AG04450 (cell line): ENCODE results near the gene MISP. TPM values are rescaled to one million over a fixed set of nuclear protein-coding genes. Genes with fewer than 3 reads are reported as not detected.

Source experiments
- CTCF ChIA-PET: fragments of 300-600, 350-600 bp; formaldehyde crosslinking; extraction: SDS; loops from one replicate; lab custom pipeline; 2022; ENCODE audit warnings: antibody characterized with exemption, inconsistent platforms; lab: Charles Lee
- POLR2A ChIA-PET: fragments of 350-600 bp; formaldehyde crosslinking; extraction: SDS; loops from one replicate; lab custom pipeline; 2021; ENCODE audit warnings: antibody characterized with exemption, inconsistent platforms; lab: Yijun Ruan, JAX
- DNase-seq: peaks from one replicate; pipeline ENCODE4 v3.0.0-alpha.2; 2011; ENCODE audit warnings: low read depth, low spot score
- H3K27ac ChIP-seq: one replicate; pipeline ENCODE4 v1.5.1; 2012; ENCODE audit warnings: low read depth, low read length, control low read depth
- H3K27me3 ChIP-seq: one replicate; pipeline ENCODE4 v1.6.0; 2012; ENCODE audit warnings: low read length; ENCODE audit not compliant: control insufficient read depth, insufficient read depth
- H3K4me3 ChIP-seq: 2 replicates; pipeline ENCODE4 v1.5.1; 2011; ENCODE audit warnings: mild to moderate bottlenecking, low read depth, low read length, control low read depth
- H3K9me3 ChIP-seq: 2 replicates; pipeline ENCODE4 v1.5.1; 2012; ENCODE audit warnings: low read length; ENCODE audit not compliant: control insufficient read depth, insufficient read depth
- polyA plus RNA-seq: library from polyadenylated mRNA; depleted of rRNA; stranded (reverse); fragments of >200 nt; gene quantifications from 2 replicates; pipeline ENCODE4 v1.2.3, GENCODE V29; 2011
- TF ChIP-seq, protein P1 (sequence below): IDR thresholded peaks from 2 replicates; pipeline ENCODE4 v1.5.1; 2011; ENCODE audit warnings: low read depth, low read length, control low read depth, inconsistent platforms

Gene MISP
- polyA plus RNA-seq, 1 experiment: 0.09 TPM

- Histone ChIP-seq H3K27me3 (no peaks in the 10 kb centered on the region), H3K4me3 (no peak overlapping the region), H3K27ac (no peak overlapping the region), H3K9me3 (peaks cover 28% of the 10 kb centered on the region; the same call in 1 of the 2 replicates)
- POLR2A ChIA-PET: no interaction called here
- TF ChIP-seq, protein P1, sequence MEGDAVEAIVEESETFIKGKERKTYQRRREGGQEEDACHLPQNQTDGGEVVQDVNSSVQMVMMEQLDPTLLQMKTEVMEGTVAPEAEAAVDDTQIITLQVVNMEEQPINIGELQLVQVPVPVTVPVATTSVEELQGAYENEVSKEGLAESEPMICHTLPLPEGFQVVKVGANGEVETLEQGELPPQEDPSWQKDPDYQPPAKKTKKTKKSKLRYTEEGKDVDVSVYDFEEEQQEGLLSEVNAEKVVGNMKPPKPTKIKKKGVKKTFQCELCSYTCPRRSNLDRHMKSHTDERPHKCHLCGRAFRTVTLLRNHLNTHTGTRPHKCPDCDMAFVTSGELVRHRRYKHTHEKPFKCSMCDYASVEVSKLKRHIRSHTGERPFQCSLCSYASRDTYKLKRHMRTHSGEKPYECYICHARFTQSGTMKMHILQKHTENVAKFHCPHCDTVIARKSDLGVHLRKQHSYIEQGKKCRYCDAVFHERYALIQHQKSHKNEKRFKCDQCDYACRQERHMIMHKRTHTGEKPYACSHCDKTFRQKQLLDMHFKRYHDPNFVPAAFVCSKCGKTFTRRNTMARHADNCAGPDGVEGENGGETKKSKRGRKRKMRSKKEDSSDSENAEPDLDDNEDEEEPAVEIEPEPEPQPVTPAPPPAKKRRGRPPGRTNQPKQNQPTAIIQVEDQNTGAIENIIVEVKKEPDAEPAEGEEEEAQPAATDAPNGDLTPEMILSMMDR: no peak
- DNase-seq: no peak
- CTCF ChIA-PET: no interaction called here
Observed at GRCh38 chr19:810077-810855, 59.4 kb downstream of the MISP start.

GRCh38 chr19:810883-811489, 60.1 kb downstream of the MISP start:
- no peaks in the 10 kb centered on the region for H3K27me3 ChIP-seq
- ChIA-PET CTCF (no interaction called here), POLR2A (no interaction called here)
- no peak overlapping the region for H3K4me3 ChIP-seq
- no peak for DNase-seq
- TF ChIP-seq, protein P1: no peak
- peaks cover 34% of the 10 kb centered on the region; the same call in 1 of the 2 replicates for H3K9me3 ChIP-seq
- H3K27ac ChIP-seq: no peak overlapping the region

- H3K27me3 ChIP-seq: no peaks in the 10 kb centered on the region
- CTCF ChIA-PET: no interaction called here
- DNase-seq: no peak
- TF ChIP-seq, protein P1: no peak
- H3K9me3 ChIP-seq: peaks cover 34% of the 10 kb centered on the region; the same call in 1 of the 2 replicates
- no peak overlapping the region for H3K4me3 ChIP-seq
- POLR2A ChIA-PET: no interaction called here
- H3K27ac ChIP-seq: no peak overlapping the region
Observed at GRCh38 chr19:811506-812048, 60.7 kb downstream of the MISP start.

DNA sequence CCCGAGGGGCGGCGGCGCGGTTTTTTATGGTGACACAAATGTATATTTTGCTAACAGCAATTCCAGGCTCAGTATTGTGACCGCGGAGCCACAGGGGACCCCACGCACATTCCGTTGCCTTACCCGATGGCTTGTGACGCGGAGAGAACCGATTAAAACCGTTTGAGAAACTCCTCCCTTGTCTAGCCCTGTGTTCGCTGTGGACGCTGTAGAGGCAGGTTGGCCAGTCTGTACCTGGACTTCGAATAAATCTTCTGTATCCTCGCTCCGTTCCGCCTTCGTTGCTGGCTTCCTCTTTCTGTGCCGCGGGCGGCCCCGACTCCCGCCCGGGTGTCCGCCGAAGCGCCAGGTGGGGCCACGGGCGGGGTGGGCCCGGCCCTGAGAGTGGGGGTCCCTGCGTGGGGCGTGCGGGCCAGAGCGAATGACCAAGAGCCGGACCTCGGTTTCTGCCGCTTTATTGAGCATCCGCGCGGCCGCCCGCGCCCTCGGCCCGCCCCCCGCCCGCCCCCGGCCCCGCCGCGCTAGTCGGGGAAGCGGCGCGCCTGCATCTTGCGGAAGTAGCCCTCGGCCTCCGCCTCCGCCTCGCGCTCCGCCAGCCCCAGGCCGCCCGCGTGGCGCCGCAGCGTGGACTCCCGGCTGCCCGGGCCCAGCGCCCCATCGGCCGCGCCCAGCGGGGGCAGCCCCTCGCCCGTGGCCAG, 61.3 kb downstream of the MISP start:
- POLR2A ChIA-PET: no interaction called here

More for the DNA sequence above, 61.3 kb downstream of the MISP start:
- TF ChIP-seq, protein P1: no peak
- no peak overlapping the region for H3K27ac ChIP-seq
- H3K27me3 ChIP-seq: no peaks in the 10 kb centered on the region
- CTCF ChIA-PET: no interaction called here
- no peak overlapping the region for H3K4me3 ChIP-seq
- no peak for DNase-seq
- H3K9me3 ChIP-seq: peaks cover 34% of the 10 kb centered on the region; the same call in 1 of the 2 replicates
